Skeletal muscle satellite cell (primary cell): ENCODE measurements around the gene PDE4DIP.
"Not testable (repeated sequence)": the region's sequence is repeated elsewhere in the genome, so short reads cannot be mapped to it uniquely, and the experiment has no call there.

ENCODE experiments used
- H3K27me3 ChIP-seq: 2 replicates; pipeline ENCODE4 v1.7.0; 2013; ENCODE audit warnings: low read length; ENCODE audit not compliant: control insufficient read depth, insufficient read depth
- H3K36me3 ChIP-seq: 2 replicates; pipeline ENCODE4 v1.7.0; 2013; ENCODE audit warnings: mild to moderate bottlenecking, control low read depth, low read length; ENCODE audit not compliant: insufficient read depth
- H3K4me1 ChIP-seq: 2 replicates; pipeline ENCODE4 v1.7.0; 2013; ENCODE audit warnings: low read length; ENCODE audit not compliant: control insufficient read depth, insufficient read depth
- H3K4me2 ChIP-seq: 2 replicates; pipeline ENCODE4 v1.7.0; 2013; ENCODE audit warnings: mild to moderate bottlenecking, low read length
- H3K4me3 ChIP-seq: 2 replicates; pipeline ENCODE4 v1.7.0; 2013; ENCODE audit warnings: low read length
- H3K9ac ChIP-seq: 2 replicates; pipeline ENCODE4 v1.7.0; 2013; ENCODE audit warnings: mild to moderate bottlenecking, low read depth, low read length, moderate library complexity
- H3K9me3 ChIP-seq: replicated peaks from 2 replicates; pipeline ENCODE4 v1.7.0; 2013; ENCODE audit warnings: mild to moderate bottlenecking, control low read depth, low read length

PDE4DIP gene

DNA sequence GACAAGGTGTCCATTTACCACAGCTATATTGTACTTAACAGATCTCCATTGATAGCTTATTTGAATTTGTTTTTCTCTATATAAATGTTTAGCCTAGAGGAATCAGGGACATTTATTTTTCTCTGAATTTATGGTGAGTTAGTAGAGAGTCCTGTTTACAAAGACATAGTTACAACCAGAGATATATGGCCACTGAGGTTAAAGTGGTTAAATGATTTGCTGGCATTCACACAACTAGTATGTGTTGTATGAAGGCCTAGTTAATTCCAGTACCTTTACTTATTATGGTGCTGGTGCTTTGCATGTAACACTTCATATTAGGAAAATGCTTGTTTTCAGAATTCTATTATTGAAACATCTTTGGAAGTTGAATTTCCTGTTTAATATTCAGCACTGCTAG, 6.6 kb downstream of the PDE4DIP start:
- H3K4me2 ChIP-seq, H3K9me3 ChIP-seq, H3K4me3 ChIP-seq, H3K36me3 ChIP-seq, H3K9ac ChIP-seq, H3K27me3 ChIP-seq, H3K4me1 ChIP-seq: not testable (repeated sequence)

DNA sequence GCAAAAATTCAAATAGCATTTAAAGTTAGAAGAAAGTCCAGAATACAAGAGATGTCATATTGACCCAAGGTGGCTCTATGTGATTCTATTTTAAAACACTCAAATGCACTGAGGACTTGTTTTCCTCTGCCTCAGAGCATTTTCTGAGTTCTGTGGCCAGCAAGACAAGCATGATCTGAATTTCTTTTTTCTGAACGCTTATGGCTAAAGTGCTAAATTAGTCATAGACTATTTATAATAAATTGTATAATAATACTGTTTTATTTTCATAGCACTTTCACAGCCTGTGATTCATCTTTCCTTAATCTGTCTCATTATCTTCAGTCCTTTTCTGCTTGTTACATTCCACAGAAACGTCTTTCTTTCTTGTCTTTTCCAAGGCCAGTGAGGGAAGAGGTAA, 7.5 kb downstream of the PDE4DIP start:
- not testable (repeated sequence) for H3K4me1 ChIP-seq, H3K36me3 ChIP-seq, H3K9me3 ChIP-seq, H3K4me3 ChIP-seq, H3K4me2 ChIP-seq, H3K27me3 ChIP-seq, H3K9ac ChIP-seq

DNA sequence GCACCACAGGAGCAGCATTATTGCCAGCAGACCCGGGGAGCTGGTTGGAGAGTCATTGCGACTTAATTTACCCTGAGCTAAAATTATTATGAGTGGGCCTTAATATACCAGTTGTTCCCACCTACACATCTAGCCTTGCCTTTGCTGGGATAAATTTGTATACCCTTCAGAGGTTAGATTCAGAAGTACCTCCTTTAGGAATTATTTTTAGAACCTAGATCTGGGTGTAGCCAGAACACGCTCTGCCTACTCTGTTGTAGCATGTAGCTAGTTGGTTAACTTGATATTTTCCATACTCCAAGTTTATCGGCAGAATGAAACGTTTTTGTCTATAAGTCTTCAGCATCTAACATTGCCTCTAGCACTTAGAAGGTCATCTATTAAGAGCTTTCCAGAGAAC, 9.1 kb downstream of the PDE4DIP start:
- H3K4me2 ChIP-seq, H3K27me3 ChIP-seq, H3K36me3 ChIP-seq, H3K4me1 ChIP-seq, H3K9ac ChIP-seq, H3K9me3 ChIP-seq, H3K4me3 ChIP-seq: not testable (repeated sequence)

DNA sequence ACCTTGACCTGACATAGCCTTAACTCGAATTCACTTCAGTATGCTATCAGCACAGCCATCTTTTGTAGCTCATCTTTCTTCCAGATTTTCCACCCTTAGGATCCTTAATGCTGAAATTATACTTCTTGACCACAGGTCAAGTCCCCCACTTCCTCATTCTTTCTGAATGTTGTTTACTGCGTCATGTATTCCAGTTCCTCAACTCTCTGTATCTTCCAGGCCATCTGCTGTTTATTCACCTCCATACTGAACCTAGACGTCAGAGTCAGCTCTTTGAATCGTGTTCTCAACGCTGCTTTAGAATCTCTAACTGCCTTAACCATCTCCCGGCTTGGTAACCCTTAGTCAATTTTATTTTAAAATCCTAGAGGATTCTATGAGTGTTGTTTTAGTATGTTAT, 9.8 kb downstream of the PDE4DIP start:
- not testable (repeated sequence) for H3K4me3 ChIP-seq, H3K27me3 ChIP-seq, H3K9ac ChIP-seq, H3K36me3 ChIP-seq, H3K4me1 ChIP-seq, H3K4me2 ChIP-seq, H3K9me3 ChIP-seq

DNA sequence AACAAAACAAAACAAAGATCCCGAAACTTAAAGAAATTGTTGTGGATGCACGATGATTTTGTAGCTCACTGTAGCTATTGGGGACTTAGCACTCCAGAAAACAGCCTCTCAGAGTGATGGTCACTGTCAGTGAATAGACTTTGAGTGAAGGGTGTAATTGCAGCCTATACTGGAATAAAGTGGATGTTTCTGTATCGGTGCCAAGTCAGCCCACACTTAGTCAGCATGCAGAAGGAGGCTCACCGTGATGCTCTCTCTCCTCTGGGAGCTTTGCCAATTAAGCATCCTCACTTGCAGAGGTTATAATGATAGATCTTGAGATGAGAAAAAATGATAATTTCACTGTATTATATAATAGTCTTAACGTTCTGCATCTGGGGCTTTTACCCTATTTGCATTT, 11.1 kb downstream of the PDE4DIP start:
- H3K27me3 ChIP-seq, H3K9ac ChIP-seq, H3K36me3 ChIP-seq, H3K9me3 ChIP-seq, H3K4me3 ChIP-seq, H3K4me1 ChIP-seq, H3K4me2 ChIP-seq: not testable (repeated sequence)

DNA sequence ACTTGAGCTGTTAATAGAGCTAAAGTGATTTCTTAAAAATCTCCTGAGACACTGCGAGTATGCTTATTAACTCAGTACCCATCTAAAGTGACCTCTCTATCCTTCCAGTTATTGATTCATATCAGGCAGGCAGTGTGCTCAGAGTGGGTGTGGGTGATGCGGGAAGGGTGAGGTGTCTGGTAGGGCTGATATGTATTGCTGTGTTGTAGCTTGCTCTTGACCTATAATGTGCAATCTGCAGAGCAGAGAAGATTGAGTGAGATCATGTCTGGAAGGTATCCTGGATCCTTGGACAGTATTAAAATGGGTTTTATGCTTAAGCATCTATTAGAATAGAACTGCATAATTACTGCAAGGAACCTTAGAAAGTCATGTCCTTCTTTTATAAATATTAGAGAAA, 15.8 kb downstream of the PDE4DIP start:
- H3K4me3 ChIP-seq, H3K36me3 ChIP-seq, H3K4me2 ChIP-seq, H3K9ac ChIP-seq, H3K27me3 ChIP-seq, H3K9me3 ChIP-seq, H3K4me1 ChIP-seq: not testable (repeated sequence)

DNA sequence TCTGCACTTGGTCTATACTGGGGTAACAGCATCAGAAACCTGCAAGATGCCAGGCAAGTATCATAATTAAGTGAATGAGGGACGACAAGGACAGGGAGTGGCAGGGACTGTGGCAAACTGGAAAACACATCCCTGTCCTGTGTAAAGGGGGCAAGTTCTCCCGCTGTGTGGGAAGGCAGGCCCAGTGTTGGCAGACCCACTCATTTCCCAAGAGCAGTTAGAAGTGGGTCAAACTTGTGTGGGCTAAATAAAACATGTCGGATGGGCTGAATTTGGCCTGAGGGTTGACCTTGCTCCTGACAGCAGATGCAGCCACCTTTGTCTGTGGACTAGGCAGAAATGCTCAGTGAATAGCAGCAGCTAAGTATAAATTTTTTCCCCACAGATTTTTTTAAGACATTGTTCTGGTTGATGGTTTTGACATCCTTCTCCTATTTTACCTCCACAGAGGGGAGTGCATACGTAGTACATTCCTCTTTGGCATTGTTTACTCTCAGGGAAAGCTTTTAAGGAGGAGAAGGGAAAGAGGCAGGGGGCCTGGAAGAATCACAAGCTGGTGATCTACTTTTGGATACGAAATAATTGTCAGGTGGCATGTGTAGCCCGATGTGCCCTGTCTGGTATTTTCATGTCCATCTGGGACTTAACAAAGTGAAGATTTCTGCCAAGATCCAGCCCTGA, 16.5 kb downstream of the PDE4DIP start:
- not testable (repeated sequence) for H3K4me1 ChIP-seq, H3K9me3 ChIP-seq, H3K27me3 ChIP-seq, H3K36me3 ChIP-seq, H3K4me3 ChIP-seq, H3K4me2 ChIP-seq, H3K9ac ChIP-seq

DNA sequence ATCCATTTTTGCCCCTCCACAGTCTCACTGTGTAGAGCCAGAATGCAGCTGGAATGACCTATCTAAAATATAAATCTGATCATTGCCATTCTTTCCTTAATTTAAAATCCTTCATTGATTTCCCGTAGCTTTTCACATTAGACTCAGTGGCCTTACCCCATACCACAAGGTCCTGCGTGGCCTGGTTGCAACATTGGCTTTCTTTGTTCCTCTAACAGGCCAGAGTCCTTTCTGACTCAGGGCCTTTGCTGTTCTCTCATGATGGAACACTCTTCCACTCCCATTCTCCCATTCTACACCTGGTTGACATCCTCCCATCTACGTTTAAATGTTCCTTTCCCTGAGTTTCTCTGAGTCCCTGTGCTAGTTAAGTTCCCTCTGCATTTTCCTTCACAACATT, 18.4 kb downstream of the PDE4DIP start:
- not testable (repeated sequence) for H3K9ac ChIP-seq, H3K4me2 ChIP-seq, H3K9me3 ChIP-seq, H3K4me3 ChIP-seq, H3K4me1 ChIP-seq, H3K36me3 ChIP-seq, H3K27me3 ChIP-seq

DNA sequence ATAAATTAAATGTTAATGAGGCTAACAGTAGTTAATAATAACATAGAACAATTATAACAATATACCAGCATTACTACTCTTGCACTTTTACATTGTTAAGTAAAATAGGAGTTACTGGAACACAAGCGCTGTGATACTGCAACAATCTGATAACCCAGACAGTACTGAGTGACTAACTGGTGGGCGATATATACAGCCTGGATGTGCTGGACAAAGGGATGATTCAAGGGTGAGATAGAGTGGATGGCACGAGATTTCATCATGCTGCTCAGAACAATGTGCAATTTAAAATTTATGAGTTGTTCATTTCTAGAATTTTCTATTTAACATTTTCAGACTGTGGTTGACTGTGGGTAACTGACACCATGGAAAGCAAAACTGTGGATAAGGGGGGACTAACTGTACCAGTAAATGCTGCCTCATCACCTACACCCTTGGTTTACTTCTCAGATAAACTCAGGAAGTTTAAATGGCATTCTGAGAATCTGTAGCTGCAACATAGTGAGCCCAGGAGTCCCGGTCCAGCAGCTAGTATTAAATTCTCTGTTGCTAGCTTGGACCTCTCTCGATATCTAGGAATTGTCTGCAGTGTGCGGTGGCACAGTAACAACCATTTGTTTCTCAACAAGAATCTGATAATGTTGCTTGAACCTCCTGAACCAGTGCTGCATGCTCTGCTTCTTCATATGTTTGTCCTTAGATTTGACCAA, 24.9 kb downstream of the PDE4DIP start:
- not testable (repeated sequence) for H3K36me3 ChIP-seq, H3K9me3 ChIP-seq, H3K4me3 ChIP-seq, H3K27me3 ChIP-seq, H3K4me2 ChIP-seq, H3K9ac ChIP-seq, H3K4me1 ChIP-seq

DNA sequence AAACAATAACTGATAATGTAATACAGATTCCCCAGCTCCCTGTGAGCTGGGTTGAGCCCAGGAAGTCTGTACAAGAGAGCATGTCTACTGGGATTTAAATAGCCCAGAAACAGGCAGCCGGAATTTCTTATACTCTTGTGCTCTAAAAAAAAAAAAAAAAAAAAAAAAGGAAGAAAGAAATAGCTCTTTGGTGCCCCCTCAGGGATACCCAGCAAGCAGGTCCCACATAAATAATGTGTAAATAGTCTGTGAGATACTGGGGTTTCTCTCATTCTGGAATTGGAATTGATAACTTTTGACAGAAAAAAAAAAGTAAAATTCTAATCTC, 25.4 kb downstream of the PDE4DIP start:
- H3K9me3 ChIP-seq, H3K9ac ChIP-seq, H3K4me1 ChIP-seq, H3K36me3 ChIP-seq, H3K4me2 ChIP-seq, H3K27me3 ChIP-seq, H3K4me3 ChIP-seq: not testable (repeated sequence)

DNA sequence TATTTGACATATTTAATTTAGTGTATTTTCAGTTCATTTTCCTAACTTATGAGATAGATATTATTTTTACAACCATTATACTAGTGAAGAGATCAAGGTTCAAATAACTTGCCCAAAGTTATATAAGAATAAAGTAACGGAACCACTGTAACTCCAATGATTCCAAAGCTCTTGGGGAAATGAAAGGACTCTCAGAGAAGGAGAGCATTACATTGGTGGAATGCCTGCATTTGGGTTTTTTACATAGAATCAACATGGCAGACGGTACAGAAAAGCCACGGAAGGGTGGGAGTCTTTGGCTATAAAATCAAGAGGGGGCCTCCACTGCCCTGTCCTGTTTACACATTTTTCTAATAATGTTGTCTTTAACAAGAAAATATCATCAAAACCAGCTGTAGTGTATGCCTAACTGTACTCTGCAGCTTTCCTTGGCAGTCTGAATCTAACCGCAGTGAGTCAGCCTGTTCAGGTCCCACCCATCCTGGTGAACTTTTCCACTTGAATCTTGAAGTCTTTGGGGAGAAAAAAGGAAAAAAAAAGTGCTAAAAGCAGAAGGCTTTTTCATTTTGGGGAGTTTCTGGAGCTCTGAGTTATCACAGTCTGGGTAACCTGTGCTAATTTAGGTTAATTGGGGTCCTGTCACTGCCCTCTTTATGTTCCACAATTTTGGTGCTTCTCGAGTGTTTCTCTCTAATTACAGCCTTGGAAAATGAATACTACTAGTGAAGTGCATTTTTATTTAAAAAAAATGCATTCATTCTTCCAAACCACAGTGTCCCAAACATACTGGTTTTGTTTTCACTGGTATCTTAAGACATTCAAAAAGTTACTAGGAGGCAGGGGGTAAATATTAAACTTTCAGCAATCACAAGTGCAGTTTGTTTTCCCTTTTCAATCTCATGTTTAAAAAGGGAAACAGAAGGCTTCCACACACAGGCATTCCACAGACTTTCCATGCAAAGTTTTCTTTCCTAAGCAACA, 30.5 kb downstream of the PDE4DIP start:
- not testable (repeated sequence) for H3K36me3 ChIP-seq

More for the DNA sequence above, 30.5 kb downstream of the PDE4DIP start:
- H3K27me3 ChIP-seq, H3K4me2 ChIP-seq, H3K4me1 ChIP-seq, H3K9me3 ChIP-seq, H3K4me3 ChIP-seq, H3K9ac ChIP-seq: not testable (repeated sequence)
